Frontal cortex (tissue), 4 donors: ENCODE results near the gene EBLN2. TPM values are rescaled to one million over a fixed set of nuclear protein-coding genes. Genes with fewer than 3 reads are reported as not detected.
A peak's percentile ranks its signal among the peaks of the same experiment; 100 is the strongest.

Experiments
- DNase-seq, 2 donors: peaks; one replicate each; pipeline ENCODE4 v3.0.0; 2012; ENCODE audit warnings: low spot score in 2 of 2
- FAIRE-seq: peaks from 2 replicates; lab custom pipeline; 2012; peaks lifted over from hg19 to GRCh38; lab: Jason Lieb, UNC
- small RNA-seq: library from RNA; depleted of rRNA; stranded (forward); fragments of <200 nt; gene quantifications from one replicate; pipeline ENCODE3, GENCODE V24; 2014
- total RNA-seq: library from RNA; depleted of rRNA; stranded (reverse); fragments of >200 nt; gene quantifications from one replicate; pipeline ENCODE4 v1.2.3, GENCODE V29; 2014
- donor health status: control.
- donor health status: control.
- donor health status: control.

EBLN2 gene
- total RNA-seq, 1 donor from 2014 or later, result 3.7 TPM

- DNase-seq (no peak), FAIRE-seq (no peak)
Measured at GRCh38 chr3:73098873-73099272, 37.4 kb downstream of the EBLN2 start.

GRCh38 chr3:73100741-73101559, 39.5 kb downstream of the EBLN2 start:
- FAIRE-seq (peak; percentile 70), DNase-seq (peak; percentile 70 to 88)

GRCh38 chr3:73101881-73102280, 40.4 kb downstream of the EBLN2 start:
- FAIRE-seq, result no peak
- DNase-seq, result no peak

GRCh38 chr3:73107215-73107614, 45.8 kb downstream of the EBLN2 start:
- FAIRE-seq, result no peak

GRCh38 chr3:73107676-73108187, 46.3 kb downstream of the EBLN2 start:
- no peak for FAIRE-seq
- no peak for DNase-seq

More at GRCh38 chr3:73107215-73107614, 45.8 kb downstream of the EBLN2 start:
- no peak for DNase-seq

- FAIRE-seq, result no peak
- no peak for DNase-seq
Measured at GRCh38 chr3:73108750-73109149, 47.3 kb downstream of the EBLN2 start.

GRCh38 chr3:73110530-73110929, 49.1 kb downstream of the EBLN2 start:
- FAIRE-seq (peak; percentile 95), DNase-seq (no peak)

Small RNA genes within 50 kb of the gene (small RNA-seq; reads per million reads assigned to genes)
- gene RNU2-64P (1.5 reads per million, percentile 76 among the genes with 10 or more reads in this experiment), gene RNU6-557P (not detected), gene RNU7-19P (not detected)

Other genes starting within 250 kb of the EBLN2 start
- 15.9 TPM for gene SHQ1, start 213.2 kb upstream of the EBLN2 start, total RNA-seq
- 2.4 TPM for gene GXYLT2, start 173.6 kb upstream of the EBLN2 start, total RNA-seq
- gene PPP4R2, start 64.8 kb upstream of the EBLN2 start, total RNA-seq, result 137 TPM